GM12892 (cell line): ENCODE data around the gene PMEPA1.

Experiments
- DNase-seq: peaks from one replicate; pipeline ENCODE4 v3.0.0; 2011; ENCODE audit not compliant: insufficient read length
- FAIRE-seq: peaks from 2 replicates; lab custom pipeline; 2011; peaks lifted over from hg19 to GRCh38; lab: Jason Lieb, UNC
- POLR2A ChIP-seq: IDR thresholded peaks from 2 replicates; pipeline ENCODE4 v1.6.1; 2011; ENCODE audit warnings: low read depth, low read length, control low read depth
- POLR2AphosphoS5 ChIP-seq: IDR thresholded peaks from 2 replicates; pipeline ENCODE4 v1.6.1; 2011; ENCODE audit warnings: low read depth, low read length, control low read depth
- TAF1 ChIP-seq: IDR thresholded peaks from 2 replicates; pipeline ENCODE4 v1.6.1; 2011; ENCODE audit warnings: low read depth, mild to moderate bottlenecking, control low read depth, low read length, borderline replicate concordance

Gene PMEPA1

GRCh38 chr20:57660181-57660921, 49.5 kb downstream of the PMEPA1 start:
- DNase-seq (no peak), FAIRE-seq (peak; percentile 85)
- no peak for TF ChIP-seq POLR2AphosphoS5
- no peak for TF ChIP-seq TAF1
- no peak for TF ChIP-seq POLR2A

- FAIRE-seq, result no peak
- peak; percentile 26 for DNase-seq
- TF ChIP-seq TAF1, result no peak
- TF ChIP-seq POLR2A, result no peak
- TF ChIP-seq POLR2AphosphoS5, result no peak
These were observed 50.2 kb downstream of the PMEPA1 start for GRCh38 chr20:57659517-57660180.

GRCh38 chr20:57658833-57659516, 50.8 kb downstream of the PMEPA1 start:
- TF ChIP-seq POLR2A (no peak), TAF1 (no peak), POLR2AphosphoS5 (no peak)
- DNase-seq (peak; percentile 23), FAIRE-seq (no peak)

- no peak for TF ChIP-seq POLR2A
- TF ChIP-seq POLR2AphosphoS5, result no peak
- TF ChIP-seq TAF1, result no peak
- peak; percentile 18 for DNase-seq
- no peak for FAIRE-seq
These were observed 51.4 kb downstream of the PMEPA1 start for GRCh38 chr20:57658447-57658832.

GRCh38 chr20:57657535-57658446, 52.0 kb downstream of the PMEPA1 start:
- FAIRE-seq (peak; percentile 79), DNase-seq (peak; percentile 46)
- TF ChIP-seq TAF1 (no peak), POLR2AphosphoS5 (no peak), POLR2A (no peak)

- FAIRE-seq, result no peak
- DNase-seq, result peak; percentile 21
- no peak for TF ChIP-seq TAF1
These were observed 52.8 kb downstream of the PMEPA1 start for GRCh38 chr20:57656821-57657534.

GRCh38 chr20:57656252-57656820, 53.5 kb downstream of the PMEPA1 start:
- FAIRE-seq (no peak), DNase-seq (peak; percentile 12)
- no peak for TF ChIP-seq POLR2AphosphoS5
- no peak for TF ChIP-seq POLR2A
- TF ChIP-seq TAF1, result no peak

GRCh38 chr20:57655809-57656155, 54.0 kb downstream of the PMEPA1 start:
- FAIRE-seq (no peak), DNase-seq (no peak)
- no peak for TF ChIP-seq POLR2A
- no peak for TF ChIP-seq TAF1
- no peak for TF ChIP-seq POLR2AphosphoS5

- TF ChIP-seq POLR2A (no peak), POLR2AphosphoS5 (no peak), TAF1 (no peak)
- DNase-seq, result peak; percentile 15
- no peak for FAIRE-seq
These were observed 54.6 kb downstream of the PMEPA1 start for GRCh38 chr20:57654998-57655808.

GRCh38 chr20:57654363-57654997, 55.3 kb downstream of the PMEPA1 start:
- peak; percentile 78 for FAIRE-seq

More at GRCh38 chr20:57654363-57654997, 55.3 kb downstream of the PMEPA1 start:
- no peak for TF ChIP-seq TAF1
- no peak for TF ChIP-seq POLR2AphosphoS5
- no peak for TF ChIP-seq POLR2A
- DNase-seq, result peak; percentile 91
